ENCODE measurements around the gene SMIM29.

Gene SMIM29

DNA sequence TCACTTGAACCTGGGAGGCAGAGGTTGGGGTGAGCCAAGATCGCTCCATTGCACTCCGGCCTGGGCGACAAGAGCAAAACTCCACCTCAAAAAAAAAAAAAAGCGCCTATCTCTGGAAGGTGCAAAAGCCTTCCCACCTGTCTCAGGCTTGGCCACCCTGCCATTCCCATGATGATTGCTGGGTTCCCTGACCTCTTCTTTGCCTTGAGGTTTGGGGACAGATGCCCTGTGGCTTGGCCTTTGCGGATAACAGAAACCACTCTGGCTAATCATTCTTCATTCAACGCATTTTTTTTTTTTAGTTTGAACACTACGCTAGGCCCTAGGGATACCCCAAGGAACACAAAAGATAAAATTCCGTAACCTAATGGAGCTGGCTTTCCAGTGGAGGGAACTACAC lies 18.9 kb downstream of the SMIM29 start:
- TF ChIP-seq, protein P1, sequence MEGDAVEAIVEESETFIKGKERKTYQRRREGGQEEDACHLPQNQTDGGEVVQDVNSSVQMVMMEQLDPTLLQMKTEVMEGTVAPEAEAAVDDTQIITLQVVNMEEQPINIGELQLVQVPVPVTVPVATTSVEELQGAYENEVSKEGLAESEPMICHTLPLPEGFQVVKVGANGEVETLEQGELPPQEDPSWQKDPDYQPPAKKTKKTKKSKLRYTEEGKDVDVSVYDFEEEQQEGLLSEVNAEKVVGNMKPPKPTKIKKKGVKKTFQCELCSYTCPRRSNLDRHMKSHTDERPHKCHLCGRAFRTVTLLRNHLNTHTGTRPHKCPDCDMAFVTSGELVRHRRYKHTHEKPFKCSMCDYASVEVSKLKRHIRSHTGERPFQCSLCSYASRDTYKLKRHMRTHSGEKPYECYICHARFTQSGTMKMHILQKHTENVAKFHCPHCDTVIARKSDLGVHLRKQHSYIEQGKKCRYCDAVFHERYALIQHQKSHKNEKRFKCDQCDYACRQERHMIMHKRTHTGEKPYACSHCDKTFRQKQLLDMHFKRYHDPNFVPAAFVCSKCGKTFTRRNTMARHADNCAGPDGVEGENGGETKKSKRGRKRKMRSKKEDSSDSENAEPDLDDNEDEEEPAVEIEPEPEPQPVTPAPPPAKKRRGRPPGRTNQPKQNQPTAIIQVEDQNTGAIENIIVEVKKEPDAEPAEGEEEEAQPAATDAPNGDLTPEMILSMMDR (IDR thresholded peaks at IDR 0.05; ENCODE audit: control insufficient read depth, extremely low read depth, insufficient read depth), result no peak
- H3K4me3 ChIP-seq (ENCODE audit: low read depth, low read length), result no peak overlapping the region
- DNase-seq (ENCODE audit: low read depth), result no peak

DNA sequence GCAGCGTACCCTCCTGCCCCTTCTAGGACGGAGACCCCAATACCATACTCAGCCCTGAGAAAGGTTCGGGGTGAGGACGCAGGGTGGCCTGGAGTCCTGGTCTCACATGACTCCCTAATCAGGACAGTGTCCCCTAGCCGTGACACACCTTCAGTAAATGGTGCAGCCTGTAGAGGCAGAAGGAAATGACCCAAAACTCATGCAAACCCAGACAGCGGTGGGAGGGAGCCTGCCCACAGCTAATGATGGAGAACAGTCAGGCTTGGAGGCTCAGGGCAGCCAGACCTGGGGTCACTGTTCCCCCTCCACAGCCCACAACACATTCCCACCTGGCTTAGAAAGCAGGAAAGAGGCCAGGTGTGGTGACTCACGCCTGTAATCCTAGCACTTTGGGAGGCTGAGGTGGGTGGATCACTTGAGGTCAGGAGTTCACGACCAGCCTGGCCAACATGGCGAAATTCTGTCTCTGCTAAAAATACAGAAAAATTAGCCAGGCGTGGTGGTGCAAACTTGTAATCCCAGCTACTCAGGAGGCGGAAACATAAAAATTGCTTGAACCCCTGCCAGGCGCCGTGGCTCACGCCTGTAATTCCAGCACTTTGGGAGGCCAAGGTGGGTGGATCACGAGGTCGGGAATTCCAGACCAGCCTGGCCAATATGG lies 20.9 kb downstream of the SMIM29 start:
- TF ChIP-seq, protein P1 (IDR thresholded peaks at IDR 0.05; ENCODE audit: control insufficient read depth, extremely low read depth, insufficient read depth), result no peak
- no peak overlapping the region for H3K4me3 ChIP-seq (ENCODE audit: low read depth, low read length)
- no peak for DNase-seq (ENCODE audit: low read depth)

- TF ChIP-seq, protein P1 (IDR thresholded peaks at IDR 0.05; ENCODE audit: control insufficient read depth, extremely low read depth, insufficient read depth), result no peak
- no peak overlapping the region for H3K4me3 ChIP-seq (ENCODE audit: low read depth, low read length)
- DNase-seq (ENCODE audit: low read depth), result no peak
These were observed 21.8 kb downstream of the SMIM29 start for GRCh38 chr6:34226731-34227586.

- TF ChIP-seq, protein P1 (IDR thresholded peaks at IDR 0.05; ENCODE audit: control insufficient read depth, extremely low read depth, insufficient read depth), result no peak
- no peak overlapping the region for H3K4me3 ChIP-seq (ENCODE audit: low read depth, low read length)
These were observed 22.7 kb downstream of the SMIM29 start for GRCh38 chr6:34226066-34226465.

GRCh38 chr6:34225551-34225950 lies 23.3 kb downstream of the SMIM29 start:
- H3K4me3 ChIP-seq (ENCODE audit: low read depth, low read length), result no peak overlapping the region
- TF ChIP-seq, protein P1 (IDR thresholded peaks at IDR 0.05; ENCODE audit: control insufficient read depth, extremely low read depth, insufficient read depth), result no peak
- DNase-seq (ENCODE audit: low read depth), result no peak

More at GRCh38 chr6:34226066-34226465, 22.7 kb downstream of the SMIM29 start:
- no peak for DNase-seq (ENCODE audit: low read depth)

DNA sequence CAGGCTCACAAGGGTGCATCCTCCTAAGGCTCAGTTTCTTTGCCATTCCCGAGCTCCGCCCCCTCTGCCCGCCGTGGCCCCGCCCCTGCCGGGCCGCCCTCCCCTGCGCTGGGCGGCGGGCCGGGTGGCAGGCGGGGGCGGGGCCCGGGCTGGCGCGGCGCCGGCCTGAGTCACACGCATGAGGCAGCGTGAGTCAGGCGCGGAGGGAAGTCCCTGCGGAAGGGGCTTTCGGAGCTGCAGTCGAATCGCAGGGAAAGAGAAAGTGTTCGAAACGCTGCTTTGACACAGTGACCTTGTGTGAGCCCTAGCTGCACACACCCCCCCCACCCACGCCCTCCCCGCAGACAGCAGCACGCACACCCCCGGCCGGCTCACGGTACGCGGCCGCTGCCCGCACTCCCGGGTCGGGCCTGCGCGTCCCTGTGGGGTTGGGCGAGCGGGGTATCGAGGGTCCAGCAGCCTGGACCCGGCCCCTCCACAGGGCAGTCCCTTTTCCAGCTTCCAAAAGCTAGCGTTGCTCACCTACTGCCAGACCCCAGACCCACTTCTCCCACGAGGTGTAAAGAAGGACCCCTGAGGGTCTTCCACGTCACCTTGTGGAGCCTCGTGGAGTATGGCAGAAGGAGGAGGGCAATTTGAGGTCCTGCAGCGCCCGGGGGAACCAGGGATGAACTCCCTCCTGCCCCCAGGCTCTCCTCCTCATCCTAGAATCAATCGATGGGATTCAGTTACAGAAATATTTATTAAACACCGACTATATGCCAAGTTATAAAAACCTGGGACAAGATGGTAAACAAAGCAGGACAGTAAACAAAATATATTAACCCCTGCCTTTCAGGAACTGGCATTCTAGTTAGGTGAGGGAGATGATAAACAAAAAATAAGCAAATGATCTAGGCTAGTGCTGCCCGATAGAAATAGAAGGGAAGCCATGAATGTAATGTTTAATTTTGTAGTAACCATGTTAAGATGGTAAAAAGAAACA lies 24.6 kb downstream of the SMIM29 start:
- peak; percentile 94 for DNase-seq (ENCODE audit: low read depth)
- TF ChIP-seq, protein P1 (IDR thresholded peaks at IDR 0.05; ENCODE audit: control insufficient read depth, extremely low read depth, insufficient read depth), result no peak
- peak overlapping the region; percentile 64 for H3K4me3 ChIP-seq (ENCODE audit: low read depth, low read length)
